Uterus (tissue), 4 donors: ENCODE results near the gene HSBP1. TPM values are rescaled to one million over a fixed set of nuclear protein-coding genes. Genes with fewer than 3 reads are reported as not detected.

Source experiments
- DNase-seq, 2 donors: peaks; one replicate each; pipeline ENCODE4 v3.0.0-alpha.2; 2019 to 2020
- H3K27ac ChIP-seq, 2 donors: fragments of 200-600 bp; sonication (generic); 1 replicate in 1 of 2; 2 replicates in 1 of 2; pipeline ENCODE4 v1.5.1; 2016 to 2018
- H3K27me3 ChIP-seq, 2 donors: fragments of 200-600 bp; sonication (generic); one replicate each; pipeline ENCODE4 v1.5.1; 2018 to 2019; ENCODE audit warnings: control low read depth in 1 of 2
- H3K36me3 ChIP-seq, 2 donors: fragments of 200-600 bp; sonication (generic); one replicate each; pipeline ENCODE4 v1.5.1; 2019; ENCODE audit warnings: control low read depth in 1 of 2
- H3K4me1 ChIP-seq, 2 donors: fragments of 200-600 bp; sonication (generic); one replicate each; pipeline ENCODE4 v1.5.1; 2018 to 2019; ENCODE audit warnings: control low read depth in 1 of 2
- H3K4me3 ChIP-seq, 2 donors: fragments of 200-600 bp; sonication (generic); 1 replicate in 1 of 2; 2 replicates in 1 of 2; pipeline ENCODE4 v1.5.1; 2018 to 2019; ENCODE audit warnings: mild to moderate bottlenecking in 1 of 2
- H3K9me3 ChIP-seq, 2 donors: fragments of 200-600 bp; sonication (generic); one replicate each; pipeline ENCODE4 v1.5.1; 2019; ENCODE audit warnings: control low read depth in 1 of 2
- CTCF ChIP-seq, 4 experiments: fragments of 200-600 bp in 2 of 4; fragments of 450-650 bp in 2 of 4; sonication (generic) in 2 of 4; IDR thresholded peaks; one replicate each; pipeline ENCODE4 v1.5.1; 2016 to 2019; ENCODE audit warnings: antibody characterized with exemption in 4 of 4, mild to moderate bottlenecking in 2 of 4, moderate library complexity in 1 of 4
- POLR2A ChIP-seq, 2 donors: fragments of 450-650 bp; IDR thresholded peaks; one replicate each; pipeline ENCODE4 v1.6.1; 2016; ENCODE audit warnings: antibody characterized with exemption in 2 of 2, mild to moderate bottlenecking in 1 of 2, moderate library complexity in 1 of 2
- intact Hi-C: fragments of 100-400 bp; cut with DNase I; formaldehyde crosslinking; loops from one replicate; pipeline ENCODE4 v1.15.1; 2023; ENCODE audit warnings: low total_unique reads
- total RNA-seq, 4 donors: library from RNA; depleted of rRNA in 3 of 4; stranded (reverse); fragments of >200 nt in 3 of 4; gene quantifications; one replicate each; pipeline versions ENCODE4 v1.1.0 to v1.2.4, GENCODE V29; 2014 to 2023
- donor health status: DM: yes; HTN: yes; CAD: no.

Gene HSBP1
- total RNA-seq, 4 donors from 2014 or later: 6.1 to 70.5 (median 19.9) TPM

- TF ChIP-seq CTCF (IDR thresholded peaks at IDR 0.05) (no peak), POLR2A (IDR thresholded peaks at IDR 0.05) (no peak)
- H3K9me3 ChIP-seq: no peaks in the 10 kb centered on the region
- no peak overlapping the region for H3K27ac ChIP-seq
- no peak overlapping the region for H3K4me3 ChIP-seq
- H3K4me1 ChIP-seq: no peaks in the 10 kb centered on the region
- intact Hi-C loops: no loop called here
- no peaks in the 10 kb centered on the region for H3K27me3 ChIP-seq
- no peaks in the 10 kb centered on the region for H3K36me3 ChIP-seq
- no peak for DNase-seq
These were observed 9.2 kb downstream of the HSBP1 start for GRCh38 chr16:83817022-83817421.

GRCh38 chr16:83818276-83818675 is 10.5 kb downstream of the HSBP1 start:
- Histone ChIP-seq H3K36me3 (no peaks in the 10 kb centered on the region), H3K4me3 (no peak overlapping the region), H3K4me1 (no peaks in the 10 kb centered on the region), H3K27me3 (no peaks in the 10 kb centered on the region), H3K27ac (no peak overlapping the region), H3K9me3 (no peaks in the 10 kb centered on the region)
- no peak for DNase-seq
- intact Hi-C loops: no loop called here
- TF ChIP-seq POLR2A (IDR thresholded peaks at IDR 0.05) (no peak), CTCF (IDR thresholded peaks at IDR 0.05) (no peak)

GRCh38 chr16:83819361-83819760 is 11.6 kb downstream of the HSBP1 start:
- Histone ChIP-seq H3K9me3 (no peaks in the 10 kb centered on the region), H3K36me3 (no peaks in the 10 kb centered on the region), H3K27ac (no peak overlapping the region), H3K4me1 (no peaks in the 10 kb centered on the region), H3K4me3 (no peak overlapping the region), H3K27me3 (no peaks in the 10 kb centered on the region)
- DNase-seq: no peak
- TF ChIP-seq POLR2A (IDR thresholded peaks at IDR 0.05): no peak
- no peak for TF ChIP-seq CTCF (IDR thresholded peaks at IDR 0.05)
- intact Hi-C loops: no loop called here

- Histone ChIP-seq H3K27me3 (no peaks in the 10 kb centered on the region), H3K4me1 (no peaks in the 10 kb centered on the region), H3K4me3 (no peak overlapping the region), H3K36me3 (no peaks in the 10 kb centered on the region), H3K9me3 (no peaks in the 10 kb centered on the region), H3K27ac (no peak overlapping the region)
- peak; percentile 84 to 85 for DNase-seq
- TF ChIP-seq CTCF (IDR thresholded peaks at IDR 0.05) (peak; percentile 84 to 88 (median 84)), POLR2A (IDR thresholded peaks at IDR 0.05) (no peak)
- intact Hi-C loops: no loop called here
These were observed 18.6 kb downstream of the HSBP1 start for GRCh38 chr16:83826146-83826913.

GRCh38 chr16:83830091-83830768 is 22.5 kb downstream of the HSBP1 start:
- Histone ChIP-seq H3K4me3 (no peak overlapping the region), H3K27me3 (no peaks in the 10 kb centered on the region), H3K27ac (no peak overlapping the region), H3K36me3 (no peaks in the 10 kb centered on the region), H3K9me3 (no peaks in the 10 kb centered on the region), H3K4me1 (no peaks in the 10 kb centered on the region)
- no peak for DNase-seq
- no peak for TF ChIP-seq CTCF (IDR thresholded peaks at IDR 0.05)
- intact Hi-C loops: no loop called here
